Central memory CD4-positive, alpha-beta T cell (primary cell): ENCODE results near the gene PRXL2A.
"Not testable (repeated sequence)": the region's sequence is repeated elsewhere in the genome, so short reads cannot be mapped to it uniquely, and the experiment has no call there.

Source experiments
- DNase-seq: peaks from one replicate; pipeline ENCODE4 v3.0.0; 2022

The PRXL2A gene

DNA sequence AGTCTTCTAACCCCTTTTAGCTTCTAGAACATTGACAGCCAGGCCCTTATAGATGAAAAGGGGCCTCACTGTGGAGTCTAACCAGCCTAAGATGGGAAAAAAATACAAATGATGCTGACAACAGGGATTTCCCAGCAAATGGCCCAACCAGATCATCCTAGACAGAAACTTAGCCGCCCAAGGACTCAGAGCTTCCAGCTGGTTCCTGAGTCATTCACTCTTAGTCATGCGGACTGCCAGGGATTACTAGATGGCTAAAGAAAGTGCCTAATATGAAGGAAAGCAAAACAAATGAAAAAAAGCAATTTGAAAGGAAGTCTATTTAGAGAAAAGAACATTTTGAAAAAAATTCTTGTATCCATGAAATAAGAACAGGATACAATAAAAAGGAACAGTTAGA, 69.5 kb downstream of the PRXL2A start:
- no peak for DNase-seq

- not testable (repeated sequence) for DNase-seq
These were observed 72.0 kb downstream of the PRXL2A start for GRCh38 chr10:80480373-80480772.

DNA sequence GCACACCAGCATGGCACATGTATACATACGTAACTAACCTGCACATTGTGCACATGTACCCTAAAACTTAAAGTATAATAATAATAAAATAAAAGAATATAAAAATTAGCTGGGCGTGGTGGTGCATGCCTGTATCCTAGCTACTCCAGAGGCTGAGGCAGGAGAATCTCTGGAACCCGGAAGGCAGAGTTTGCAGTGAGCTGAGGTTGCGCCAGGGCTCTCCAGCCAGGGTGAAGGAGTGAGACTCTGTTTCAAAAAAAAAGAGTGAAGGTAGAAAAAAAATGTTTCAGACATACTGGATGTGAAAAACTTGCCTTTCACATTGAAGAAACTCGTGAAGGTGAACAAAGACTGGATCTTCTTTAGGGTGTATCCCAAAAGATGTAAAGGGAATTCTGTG, 72.5 kb downstream of the PRXL2A start:
- DNase-seq: no peak

- DNase-seq: no peak
These were observed 75.9 kb downstream of the PRXL2A start for GRCh38 chr10:80484243-80484642.

DNA sequence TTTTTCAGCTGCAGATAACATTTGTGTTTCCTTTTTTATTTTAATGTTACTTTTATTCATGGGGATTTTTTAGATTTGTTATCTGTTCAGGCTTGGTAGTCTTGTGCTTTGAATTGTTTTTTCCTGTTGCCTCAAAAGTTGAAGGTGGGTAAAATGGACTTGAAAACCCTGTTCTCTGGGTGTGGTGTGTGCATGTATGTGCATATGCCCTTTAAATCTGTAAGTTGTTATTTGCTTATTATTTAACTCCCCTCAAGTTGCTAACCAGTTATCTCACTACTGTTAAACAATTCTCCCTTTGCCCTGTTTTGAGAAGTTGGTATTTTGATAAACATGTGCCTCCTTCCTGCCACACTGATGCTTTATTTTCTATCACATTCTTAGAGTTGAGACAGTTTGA, 76.3 kb downstream of the PRXL2A start:
- peak; percentile 42 for DNase-seq

DNA sequence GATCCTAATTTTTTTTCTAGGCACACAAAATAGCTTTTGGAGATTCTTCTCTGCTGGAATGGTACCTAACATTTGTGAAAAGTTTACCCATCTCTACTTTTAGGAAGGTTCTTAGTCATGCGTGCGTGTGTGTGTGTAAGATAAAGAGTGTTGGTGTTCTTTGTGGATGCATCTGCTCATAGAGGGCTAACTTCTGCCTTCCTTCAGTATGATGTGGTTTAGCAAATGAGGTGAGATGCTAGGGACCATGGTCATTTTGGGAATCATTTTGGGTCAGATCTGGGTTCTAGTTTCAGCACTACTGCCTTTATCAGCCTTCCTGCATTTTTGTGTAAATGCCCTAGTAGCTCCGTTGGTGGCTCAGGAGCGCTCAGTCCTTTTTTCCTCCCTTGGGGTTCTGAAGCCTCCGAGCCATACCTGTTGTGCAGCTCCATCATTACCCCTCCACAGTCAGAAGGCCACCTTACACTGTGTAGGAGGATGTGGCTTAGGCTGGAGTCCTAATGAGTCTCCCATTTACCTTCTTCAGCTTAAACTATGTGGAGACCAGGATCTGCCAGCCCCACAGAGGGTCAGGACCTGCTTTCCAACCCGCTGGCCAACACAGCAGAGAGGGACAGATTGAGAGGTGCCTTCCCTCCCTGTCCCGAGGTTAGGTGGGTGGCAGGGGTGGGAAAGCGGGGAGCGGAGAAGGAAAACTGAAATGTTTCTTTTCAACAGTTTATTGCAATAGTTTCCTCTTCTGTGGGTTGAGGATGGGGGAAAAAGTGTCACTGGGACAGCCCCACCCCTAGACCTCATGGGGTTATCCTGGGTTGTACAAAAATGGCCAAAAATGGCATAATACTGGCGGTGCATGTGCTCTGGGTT, 77.0 kb downstream of the PRXL2A start:
- no peak for DNase-seq

GRCh38 chr10:80485946-80486764, 77.8 kb downstream of the PRXL2A start:
- peak; percentile 48 for DNase-seq
